ENCODE data around the gene CIROP.

- no peak for TF ChIP-seq CTCF (IDR thresholded peaks at IDR 0.05)
- TF ChIP-seq EZH2 (IDR thresholded peaks at IDR 0.05; ENCODE audit: borderline replicate concordance, insufficient read depth, low read depth, low read length, poor library complexity, severe bottlenecking): no peak
These were observed 38.4 kb downstream of the CIROP start for GRCh38 chr14:23066368-23066767.
